ENCODE results near the gene CLIC5. TPM values are rescaled to one million over a fixed set of nuclear protein-coding genes. Genes with fewer than 3 reads are reported as not detected.

The CLIC5 gene
- total and polyA plus RNA-seq, 2 of the 8 experiments (the other 6 are each of a cell fraction or from before 2014, with no cell fraction given): 0.12 to 0.15 TPM

GRCh38 chr6:45886776-45887175 lies 128.9 kb downstream of the CLIC5 start:
- Histone ChIP-seq H2BK15ac (ENCODE audit: low read length) (no peak overlapping the region), H2AFZ (ENCODE audit: low read length) (no peak overlapping the region), H2BK120ac (replicated peaks; ENCODE audit: low read depth, low read length) (no peak overlapping the region), H4K91ac (replicated peaks; ENCODE audit: insufficient read length, low read length) (no peak overlapping the region), H2BK12ac (ENCODE audit: low read depth, low read length) (no peak overlapping the region), H3K79me2 (ENCODE audit: control insufficient read depth in 1 of 2, insufficient read depth in 2 of 2, low read length in 2 of 2) (no peaks in the 10 kb centered on the region), H3K23me2 (ENCODE audit: low read depth, low read length) (no peaks in the 10 kb centered on the region), H3K18ac (ENCODE audit: extremely low read depth, low read length) (no peak overlapping the region), H3K4me3 (ENCODE audit: extremely low read depth in 1 of 4, insufficient read depth in 2 of 4, low read depth in 3 of 4, low read length in 4 of 4) (no peak overlapping the region), H3K4me2 (ENCODE audit: insufficient read depth in 1 of 2, low read depth in 2 of 2, low read length in 2 of 2) (no peak overlapping the region), H3K4me1 (replicated peaks in 1 of 4; ENCODE audit: control insufficient read depth in 3 of 4, insufficient read depth in 4 of 4, low read length in 3 of 4) (no peaks in the 10 kb centered on the region), H3K9me3 (ENCODE audit: insufficient read depth in 2 of 2, low read depth in 1 of 2, low read length in 1 of 2) (no peaks in the 10 kb centered on the region), H2AK5ac (ENCODE audit: low read depth, low read length) (no peak overlapping the region), H3K36me3 (ENCODE audit: control insufficient read depth in 2 of 4, insufficient read depth in 4 of 4, low read length in 3 of 4) (no peaks in the 10 kb centered on the region), H3K27me3 (replicated peaks in 1 of 4; ENCODE audit: control insufficient read depth in 3 of 4, extremely low read depth in 1 of 4, insufficient read depth in 3 of 4, low read length in 3 of 4) (no peaks in the 10 kb centered on the region), H4K8ac (ENCODE audit: extremely low read depth, insufficient read depth, low read length) (no peak overlapping the region), H4K5ac (ENCODE audit: insufficient read length, low read depth, low read length) (no peak overlapping the region), H4K20me1 (replicated peaks in 1 of 2; ENCODE audit: control insufficient read depth in 1 of 2, insufficient read depth in 2 of 2, low read length in 2 of 2) (no peaks in the 10 kb centered on the region), H3K4ac (replicated peaks; ENCODE audit: insufficient read length, low read depth, low read length) (no peak overlapping the region), H3K56ac (replicated peaks; ENCODE audit: insufficient read length, low read depth, low read length) (no peak overlapping the region), H3K9ac (replicated peaks in 1 of 4; ENCODE audit: extremely low read depth in 1 of 4, low read depth in 3 of 4, low read length in 3 of 4) (no peak overlapping the region), H3K14ac (ENCODE audit: insufficient read length) (no peak overlapping the region), H2BK5ac (ENCODE audit: low read depth, low read length) (no peak overlapping the region), H2BK20ac (ENCODE audit: low read length) (no peak overlapping the region), H3K27ac (ENCODE audit: low read depth, low read length) (no peak overlapping the region), H3K23ac (ENCODE audit: insufficient read length) (no peak overlapping the region), H3K79me1 (ENCODE audit: low read depth, low read length) (no peaks in the 10 kb centered on the region)
- DNase-seq (ENCODE audit: low read depth in 1 of 2, low spot score in 2 of 2) (no peak), FAIRE-seq (no peak)
- ChIA-PET POLR2A (ENCODE audit: partially characterized antibody) (no interaction called here), CTCF (ENCODE audit: partially characterized antibody) (no interaction called here)
- 74% methylated on average over 2 of the region's 2 CpGs; no CpG with 5 or more reads in 1 of the 2 experiments for WGBS, 2 experiments (ENCODE audit: extremely low coverage in 1 of 2, insufficient coverage in 1 of 2, insufficient read length in 1 of 2, insufficient replicate concordance in 2 of 2, low coverage in 1 of 2, low lambda C conversion rate in 2 of 2, missing lambda C conversion rate in 1 of 2)
- TF ChIP-seq JUND (IDR thresholded peaks at IDR 0.05; ENCODE audit: low read length): no peak
- no peak for TF ChIP-seq RFX5 (IDR thresholded peaks at IDR 0.05; ENCODE audit: borderline replicate concordance, low read depth, low read length)
- no peak for TF ChIP-seq GTF2F1 (IDR thresholded peaks at IDR 0.05; ENCODE audit: borderline replicate concordance, low read depth, low read length)
- TF ChIP-seq KDM5A (IDR thresholded peaks at IDR 0.05; ENCODE audit: low read length): no peak
- no peak for TF ChIP-seq SIX5 (IDR thresholded peaks at IDR 0.05; ENCODE audit: low read depth, low read length)
- TF ChIP-seq ATF3 (IDR thresholded peaks at IDR 0.05; ENCODE audit: insufficient read depth, low read depth, low read length): no peak
- no peak for TF ChIP-seq CHD1 (IDR thresholded peaks at IDR 0.05; ENCODE audit: low read depth, low read length)
- TF ChIP-seq NANOG (IDR thresholded peaks at IDR 0.05; ENCODE audit: insufficient read depth, low read depth, low read length, poor library complexity, severe bottlenecking): no peak
- no peak for TF ChIP-seq POLR2AphosphoS5 (IDR thresholded peaks at IDR 0.05; ENCODE audit: low read depth, low read length)
- no peak for TF ChIP-seq BACH1 (IDR thresholded peaks at IDR 0.05; ENCODE audit: low read length)
- TF ChIP-seq SRF (IDR thresholded peaks at IDR 0.05; ENCODE audit: low read depth, low read length): no peak
- TF ChIP-seq PHF8 (conservative IDR thresholded peaks at IDR 0.05; ENCODE audit: low read depth, low read length): no peak
- TF ChIP-seq RXRA (IDR thresholded peaks at IDR 0.05; ENCODE audit: insufficient read depth, low read depth, low read length): no peak
- no peak for TF ChIP-seq CREB1 (IDR thresholded peaks at IDR 0.05)
- no peak for TF ChIP-seq KDM1A (IDR thresholded peaks at IDR 0.05; ENCODE audit: borderline replicate concordance, low read length)
- no peak for TF ChIP-seq RBBP5 (IDR thresholded peaks at IDR 0.05; ENCODE audit: borderline replicate concordance, low read depth, low read length)

All from H1 (cell line).